ENCODE results near the gene C1orf87. TPM values are rescaled to one million over a fixed set of nuclear protein-coding genes. Genes with fewer than 3 reads are reported as not detected.

C1orf87 gene
- total RNA-seq (under 1 TPM in 1 of 9 donors, not detected in 8; 0.14 TPM), polyA plus RNA-seq (not detected)
- long read RNA-seq, donor 1, result 0 reads
- long read RNA-seq, donor 2, result 0 reads
- long read RNA-seq, donor 3, result 0 reads
- long read RNA-seq, donor 4, result 0 reads
- long read RNA-seq, donor 5, result 0 reads
- long read RNA-seq, donor 6, result 0 reads
- long read RNA-seq, donor 7, result 0 reads
- long read RNA-seq, donor 8, result 0 reads
- long read RNA-seq, donor 9, result 0 reads
- long read RNA-seq, donor 10, result 0 reads

- intact Hi-C loops (cut with DNase I), result no loop called here
- no peak for TF ChIP-seq POLR2A (IDR thresholded peaks at IDR 0.05)
- TF ChIP-seq, protein P1, sequence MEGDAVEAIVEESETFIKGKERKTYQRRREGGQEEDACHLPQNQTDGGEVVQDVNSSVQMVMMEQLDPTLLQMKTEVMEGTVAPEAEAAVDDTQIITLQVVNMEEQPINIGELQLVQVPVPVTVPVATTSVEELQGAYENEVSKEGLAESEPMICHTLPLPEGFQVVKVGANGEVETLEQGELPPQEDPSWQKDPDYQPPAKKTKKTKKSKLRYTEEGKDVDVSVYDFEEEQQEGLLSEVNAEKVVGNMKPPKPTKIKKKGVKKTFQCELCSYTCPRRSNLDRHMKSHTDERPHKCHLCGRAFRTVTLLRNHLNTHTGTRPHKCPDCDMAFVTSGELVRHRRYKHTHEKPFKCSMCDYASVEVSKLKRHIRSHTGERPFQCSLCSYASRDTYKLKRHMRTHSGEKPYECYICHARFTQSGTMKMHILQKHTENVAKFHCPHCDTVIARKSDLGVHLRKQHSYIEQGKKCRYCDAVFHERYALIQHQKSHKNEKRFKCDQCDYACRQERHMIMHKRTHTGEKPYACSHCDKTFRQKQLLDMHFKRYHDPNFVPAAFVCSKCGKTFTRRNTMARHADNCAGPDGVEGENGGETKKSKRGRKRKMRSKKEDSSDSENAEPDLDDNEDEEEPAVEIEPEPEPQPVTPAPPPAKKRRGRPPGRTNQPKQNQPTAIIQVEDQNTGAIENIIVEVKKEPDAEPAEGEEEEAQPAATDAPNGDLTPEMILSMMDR (IDR thresholded peaks at IDR 0.05), result no peak
- H3K4me1 ChIP-seq (replicated peaks in 1 of 2), result no peaks in the 10 kb centered on the region
- no peak for DNase-seq
- peaks cover 16% of the 10 kb centered on the region for H3K27me3 ChIP-seq
- no peaks in the 10 kb centered on the region for H3K36me3 ChIP-seq (replicated peaks in 1 of 2)
- no peaks in the 10 kb centered on the region for H3K9me3 ChIP-seq (replicated peaks in 1 of 3)
- no peak within 1 kb of the TSS for H3K4me3 ChIP-seq
- no peak within 1 kb of the TSS for H3K27ac ChIP-seq
- 21 to 33% (median 23%) methylated on average over 15 to 36 of the region's 36 CpGs for WGBS, 4 donors
Observed at GRCh38 chr1:60073605-60074278, at the start of gene C1orf87. Gene C1orf87 (minus strand): TSS chr1:60073770. CDS start chr1:60072643, 1,127 bp downstream.

GRCh38 chr1:60118085-60118484 is 44.5 kb upstream of the C1orf87 start:
- no peaks in the 10 kb centered on the region for H3K9me3 ChIP-seq (replicated peaks in 1 of 3)
- intact Hi-C loops (cut with DNase I), result no loop called here
- H3K27me3 ChIP-seq, result no peaks in the 10 kb centered on the region
- no peak overlapping the region for H3K27ac ChIP-seq
- H3K4me1 ChIP-seq (replicated peaks in 1 of 2), result no peaks in the 10 kb centered on the region
- H3K4me3 ChIP-seq, result no peak overlapping the region
- WGBS, 4 donors, result 61 to 72% (median 70%) methylated on average over 4 of the region's 4 CpGs
- DNase-seq, result no peak
- no peaks in the 10 kb centered on the region for H3K36me3 ChIP-seq (replicated peaks in 1 of 2)
- no peak for TF ChIP-seq POLR2A (IDR thresholded peaks at IDR 0.05)
- TF ChIP-seq, protein P1 (IDR thresholded peaks at IDR 0.05), result no peak

GRCh38 chr1:60114745-60115318 is 41.3 kb upstream of the C1orf87 start:
- TF ChIP-seq POLR2A (IDR thresholded peaks at IDR 0.05), result no peak
- TF ChIP-seq, protein P1 (IDR thresholded peaks at IDR 0.05), result no peak
- Histone ChIP-seq H3K27ac (no peak overlapping the region), H3K4me1 (replicated peaks in 1 of 2) (no peaks in the 10 kb centered on the region), H3K9me3 (replicated peaks in 1 of 3) (no peaks in the 10 kb centered on the region), H3K27me3 (no peaks in the 10 kb centered on the region), H3K4me3 (no peak overlapping the region), H3K36me3 (replicated peaks in 1 of 2) (no peaks in the 10 kb centered on the region)
- intact Hi-C loops (cut with DNase I), result no loop called here
- DNase-seq, result no peak
- 61 to 71% (median 68%) methylated on average over 7 of the region's 7 CpGs for WGBS, 4 donors

DNA sequence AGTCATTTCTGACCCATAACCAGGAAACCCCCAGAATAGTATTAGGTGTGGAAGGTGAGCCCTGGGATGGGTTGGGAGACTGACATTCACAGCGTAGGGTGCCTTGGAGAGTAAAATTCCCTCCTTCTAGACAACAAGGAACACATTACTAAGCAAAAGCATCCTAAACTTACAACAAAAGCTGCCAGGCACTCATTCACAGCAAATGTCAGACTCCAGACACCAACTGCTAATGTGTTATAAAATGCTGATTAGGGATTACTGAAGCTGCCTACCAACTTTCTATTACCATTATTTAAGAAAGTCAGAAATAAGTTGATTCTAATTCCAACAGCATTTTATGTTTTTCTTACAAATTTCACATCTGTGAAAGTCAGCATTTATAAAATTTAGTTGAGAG is 40.0 kb upstream of the C1orf87 start:
- no peaks in the 10 kb centered on the region for H3K27me3 ChIP-seq
- H3K4me3 ChIP-seq, result no peak overlapping the region
- intact Hi-C loops (cut with DNase I), result no loop called here
- TF ChIP-seq, protein P1 (IDR thresholded peaks at IDR 0.05), result no peak
- no peak for TF ChIP-seq POLR2A (IDR thresholded peaks at IDR 0.05)
- H3K4me1 ChIP-seq (replicated peaks in 1 of 2), result no peaks in the 10 kb centered on the region
- WGBS, 4 donors, result 40 to 78% (median 71%) methylated on average over 1 of the region's 1 CpG
- no peak for DNase-seq
- no peaks in the 10 kb centered on the region for H3K36me3 ChIP-seq (replicated peaks in 1 of 2)
- H3K27ac ChIP-seq, result no peak overlapping the region
- H3K9me3 ChIP-seq (replicated peaks in 1 of 3), result no peaks in the 10 kb centered on the region

All from adrenal gland (tissue), 19 donors.